Ishikawa (cell line): ENCODE data around the gene ARFGEF3.

Experiments
- CEBPB ChIP-seq: IDR thresholded peaks from 2 replicates; pipeline ENCODE4 v1.6.1; 2012
- EGR1 ChIP-seq: IDR thresholded peaks from 2 replicates; pipeline ENCODE4 v1.6.1; 2012
- EP300 ChIP-seq: IDR thresholded peaks from 2 replicates; pipeline ENCODE4 v1.6.1; 2012; ENCODE audit warnings: borderline replicate concordance
- MAX ChIP-seq: IDR thresholded peaks from 2 replicates; pipeline ENCODE4 v1.6.1; 2012
- RAD21 ChIP-seq: IDR thresholded peaks from 2 replicates; pipeline ENCODE4 v1.6.1; 2012; ENCODE audit warnings: low read depth
- REST ChIP-seq: IDR thresholded peaks from 2 replicates; pipeline ENCODE4 v1.6.1; 2012; ENCODE audit warnings: low read depth, mild to moderate bottlenecking
- TAF1 ChIP-seq: IDR thresholded peaks from 2 replicates; pipeline ENCODE4 v1.6.1; 2012; ENCODE audit warnings: low read depth, mild to moderate bottlenecking
- TCF12 ChIP-seq: IDR thresholded peaks from 2 replicates; pipeline ENCODE4 v1.6.1; 2012; ENCODE audit warnings: low read depth
- TEAD4 ChIP-seq: IDR thresholded peaks from 2 replicates; pipeline ENCODE4 v1.6.1; 2012
- USF1 ChIP-seq: IDR thresholded peaks from 2 replicates; pipeline ENCODE4 v1.6.1; 2012

GRCh38 chr6:138194287-138194686 lies 32.5 kb downstream of the ARFGEF3 start:
- TF ChIP-seq CEBPB = no peak
- no peak for TF ChIP-seq REST
- TF ChIP-seq TAF1 = no peak
- TF ChIP-seq EGR1 = no peak
- TF ChIP-seq MAX = no peak
- TF ChIP-seq RAD21 = no peak
- TF ChIP-seq TCF12 = no peak
- no peak for TF ChIP-seq USF1
- no peak for TF ChIP-seq TEAD4
- no peak for TF ChIP-seq EP300
